ENCODE results near the gene E2F7. TPM values are rescaled to one million over a fixed set of nuclear protein-coding genes. Genes with fewer than 3 reads are reported as not detected.

The E2F7 gene
- total RNA-seq, 1 experiment from 2014 or later: 28.4 TPM

GRCh38 chr12:77031745-77032144, 33.6 kb downstream of the E2F7 start (continued):
- TF ChIP-seq ZNF425 (CRISPR knock-in tag; conservative IDR thresholded peaks at IDR 0.05) (no peak), IRF2 (CRISPR knock-in tag; IDR thresholded peaks at IDR 0.05; ENCODE audit: borderline replicate concordance, low read depth) (no peak), SOX15 (CRISPR knock-in tag; IDR thresholded peaks at IDR 0.05) (no peak), SMAD3 (CRISPR knock-in tag; IDR thresholded peaks at IDR 0.05; ENCODE audit: borderline replicate concordance) (no peak)
- TF ChIP-seq, protein P1, sequence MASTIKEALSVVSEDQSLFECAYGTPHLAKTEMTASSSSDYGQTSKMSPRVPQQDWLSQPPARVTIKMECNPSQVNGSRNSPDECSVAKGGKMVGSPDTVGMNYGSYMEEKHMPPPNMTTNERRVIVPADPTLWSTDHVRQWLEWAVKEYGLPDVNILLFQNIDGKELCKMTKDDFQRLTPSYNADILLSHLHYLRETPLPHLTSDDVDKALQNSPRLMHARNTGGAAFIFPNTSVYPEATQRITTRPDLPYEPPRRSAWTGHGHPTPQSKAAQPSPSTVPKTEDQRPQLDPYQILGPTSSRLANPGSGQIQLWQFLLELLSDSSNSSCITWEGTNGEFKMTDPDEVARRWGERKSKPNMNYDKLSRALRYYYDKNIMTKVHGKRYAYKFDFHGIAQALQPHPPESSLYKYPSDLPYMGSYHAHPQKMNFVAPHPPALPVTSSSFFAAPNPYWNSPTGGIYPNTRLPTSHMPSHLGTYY (CRISPR knock-in tag; IDR thresholded peaks at IDR 0.05): no peak
- TF ChIP-seq, protein P2, sequence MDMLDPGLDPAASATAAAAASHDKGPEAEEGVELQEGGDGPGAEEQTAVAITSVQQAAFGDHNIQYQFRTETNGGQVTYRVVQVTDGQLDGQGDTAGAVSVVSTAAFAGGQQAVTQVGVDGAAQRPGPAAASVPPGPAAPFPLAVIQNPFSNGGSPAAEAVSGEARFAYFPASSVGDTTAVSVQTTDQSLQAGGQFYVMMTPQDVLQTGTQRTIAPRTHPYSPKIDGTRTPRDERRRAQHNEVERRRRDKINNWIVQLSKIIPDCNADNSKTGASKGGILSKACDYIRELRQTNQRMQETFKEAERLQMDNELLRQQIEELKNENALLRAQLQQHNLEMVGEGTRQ (CRISPR knock-in tag; IDR thresholded peaks at IDR 0.05): no peak

DNA sequence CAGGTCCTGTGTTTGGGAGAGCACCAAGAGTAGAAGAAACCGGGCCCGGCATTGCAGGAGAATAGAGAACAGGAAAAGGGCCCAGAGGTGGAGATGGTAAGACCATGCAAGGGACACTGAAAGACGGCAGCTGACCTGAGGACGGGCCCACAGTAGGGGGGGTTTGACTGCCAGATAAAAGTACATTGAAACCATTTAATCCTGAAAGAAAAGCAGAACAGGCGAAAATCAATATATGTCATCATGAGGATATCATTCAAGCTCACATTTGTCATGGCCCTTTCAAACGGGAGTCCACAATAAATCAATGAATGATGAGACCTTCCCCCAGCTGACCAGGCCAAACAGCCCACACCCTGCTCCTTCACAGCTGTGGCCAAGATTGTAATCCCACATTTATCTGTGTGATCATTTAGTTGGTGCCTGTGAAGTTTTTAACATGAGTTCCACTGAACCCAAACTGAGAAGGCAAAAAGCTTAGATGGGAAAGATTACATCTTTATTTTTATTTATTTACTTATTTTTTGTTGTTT, 39.5 kb downstream of the E2F7 start:
- POLR2A ChIA-PET: interaction anchor here (0.7 kb wide), 1 partner anchor 83 kb away, joined by 3 read pairs; no protein-coding TSS in a partner anchor
- Mint-ChIP-seq H3K27me3 (ENCODE audit: low read depth) (no peaks in the 10 kb centered on the region), H3K36me3 (peaks cover 60% of the 10 kb centered on the region), H3K27ac (no peak overlapping the region), H3K4me1 (no peaks in the 10 kb centered on the region), H3K4me3 (no peak overlapping the region), H3K9me3 (no peaks in the 10 kb centered on the region)
- DNase-seq (ENCODE audit: low spot score) (no peak), ATAC-seq (no peak)
- CTCF ChIA-PET: interaction anchor here (1.9 kb wide), 1 partner anchor 15 kb away, joined by 8 read pairs; no protein-coding TSS in a partner anchor
- TF ChIP-seq ZNF512 (CRISPR knock-in tag; IDR thresholded peaks at IDR 0.05; ENCODE audit: borderline replicate concordance) (no peak), NFYB (CRISPR knock-in tag; conservative IDR thresholded peaks at IDR 0.05; ENCODE audit: low read depth) (no peak), MYBL2 (CRISPR knock-in tag; IDR thresholded peaks at IDR 0.05) (no peak), EMX1 (CRISPR knock-in tag; IDR thresholded peaks at IDR 0.05) (no peak), AFF4 (CRISPR knock-in tag; IDR thresholded peaks at IDR 0.05; ENCODE audit: borderline replicate concordance) (no peak), FOXP1 (CRISPR knock-in tag; IDR thresholded peaks at IDR 0.05; ENCODE audit: borderline replicate concordance) (no peak), HMGXB4 (CRISPR knock-in tag; IDR thresholded peaks at IDR 0.05) (no peak), NFE2L1 (CRISPR knock-in tag; IDR thresholded peaks at IDR 0.05) (no peak), ZNF232 (CRISPR knock-in tag; IDR thresholded peaks at IDR 0.05) (no peak), ZNF671 (CRISPR knock-in tag; IDR thresholded peaks at IDR 0.05) (no peak), ZNF263 (CRISPR knock-in tag; IDR thresholded peaks at IDR 0.05; ENCODE audit: low read depth) (no peak), E2F5 (CRISPR knock-in tag; IDR thresholded peaks at IDR 0.05) (no peak)
- TF ChIP-seq, protein P3, sequence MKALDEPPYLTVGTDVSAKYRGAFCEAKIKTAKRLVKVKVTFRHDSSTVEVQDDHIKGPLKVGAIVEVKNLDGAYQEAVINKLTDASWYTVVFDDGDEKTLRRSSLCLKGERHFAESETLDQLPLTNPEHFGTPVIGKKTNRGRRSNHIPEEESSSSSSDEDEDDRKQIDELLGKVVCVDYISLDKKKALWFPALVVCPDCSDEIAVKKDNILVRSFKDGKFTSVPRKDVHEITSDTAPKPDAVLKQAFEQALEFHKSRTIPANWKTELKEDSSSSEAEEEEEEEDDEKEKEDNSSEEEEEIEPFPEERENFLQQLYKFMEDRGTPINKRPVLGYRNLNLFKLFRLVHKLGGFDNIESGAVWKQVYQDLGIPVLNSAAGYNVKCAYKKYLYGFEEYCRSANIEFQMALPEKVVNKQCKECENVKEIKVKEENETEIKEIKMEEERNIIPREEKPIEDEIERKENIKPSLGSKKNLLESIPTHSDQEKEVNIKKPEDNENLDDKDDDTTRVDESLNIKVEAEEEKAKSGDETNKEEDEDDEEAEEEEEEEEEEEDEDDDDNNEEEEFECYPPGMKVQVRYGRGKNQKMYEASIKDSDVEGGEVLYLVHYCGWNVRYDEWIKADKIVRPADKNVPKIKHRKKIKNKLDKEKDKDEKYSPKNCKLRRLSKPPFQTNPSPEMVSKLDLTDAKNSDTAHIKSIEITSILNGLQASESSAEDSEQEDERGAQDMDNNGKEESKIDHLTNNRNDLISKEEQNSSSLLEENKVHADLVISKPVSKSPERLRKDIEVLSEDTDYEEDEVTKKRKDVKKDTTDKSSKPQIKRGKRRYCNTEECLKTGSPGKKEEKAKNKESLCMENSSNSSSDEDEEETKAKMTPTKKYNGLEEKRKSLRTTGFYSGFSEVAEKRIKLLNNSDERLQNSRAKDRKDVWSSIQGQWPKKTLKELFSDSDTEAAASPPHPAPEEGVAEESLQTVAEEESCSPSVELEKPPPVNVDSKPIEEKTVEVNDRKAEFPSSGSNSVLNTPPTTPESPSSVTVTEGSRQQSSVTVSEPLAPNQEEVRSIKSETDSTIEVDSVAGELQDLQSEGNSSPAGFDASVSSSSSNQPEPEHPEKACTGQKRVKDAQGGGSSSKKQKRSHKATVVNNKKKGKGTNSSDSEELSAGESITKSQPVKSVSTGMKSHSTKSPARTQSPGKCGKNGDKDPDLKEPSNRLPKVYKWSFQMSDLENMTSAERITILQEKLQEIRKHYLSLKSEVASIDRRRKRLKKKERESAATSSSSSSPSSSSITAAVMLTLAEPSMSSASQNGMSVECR (CRISPR knock-in tag; IDR thresholded peaks at IDR 0.05; ENCODE audit: borderline replicate concordance): no peak
